ENCODE results near the gene RNF208.

GRCh38 chr9:137256362-137256761 is 34.3 kb upstream of the RNF208 start:
- no peak for TF ChIP-seq CTCF (IDR thresholded peaks at IDR 0.05; ENCODE audit: insufficient read depth, low read depth, low read length)
- no peak for TF ChIP-seq EZH2 (IDR thresholded peaks at IDR 0.05; ENCODE audit: insufficient read depth, low read length)
